H9 (cell line): Measurements from ENCODE around the gene GLCE. TPM values are rescaled to one million over a fixed set of nuclear protein-coding genes. Genes with fewer than 3 reads are reported as not detected.

ENCODE experiments used
- DNase-seq: peaks from one replicate; pipeline ENCODE4 v3.0.0-alpha.2; 2017
- H2AFZ ChIP-seq: one replicate; pipeline ENCODE4 v1.6.1; 2013; ENCODE audit warnings: mild to moderate bottlenecking, low read length, control low read depth, moderate library complexity
- H2AK5ac ChIP-seq: 2 replicates; pipeline ENCODE4 v1.6.1; 2013; ENCODE audit warnings: low read length, control low read depth, mixed read lengths; ENCODE audit not compliant: insufficient read length
- H2BK120ac ChIP-seq: one replicate; pipeline ENCODE4 v1.6.1; 2013; ENCODE audit warnings: low read depth, mild to moderate bottlenecking, low read length, control low read depth, inconsistent platforms; ENCODE audit not compliant: poor library complexity, severe bottlenecking
- H2BK12ac ChIP-seq: 2 replicates; pipeline ENCODE4 v1.6.1; 2013; ENCODE audit warnings: low read length, control low read depth, mixed read lengths, low read depth; ENCODE audit not compliant: insufficient read length
- H2BK15ac ChIP-seq: 2 replicates; pipeline ENCODE4 v1.6.1; 2013; ENCODE audit warnings: low read depth, low read length, control low read depth
- H2BK20ac ChIP-seq: one replicate; pipeline ENCODE4 v1.6.1; 2013; ENCODE audit warnings: low read depth, mild to moderate bottlenecking, low read length, control low read depth, inconsistent platforms; ENCODE audit not compliant: poor library complexity, severe bottlenecking
- H2BK5ac ChIP-seq: 2 replicates; pipeline ENCODE4 v1.6.1; 2013; ENCODE audit warnings: low read length, control low read depth, mixed read lengths; ENCODE audit not compliant: insufficient read length
- H3K14ac ChIP-seq: 2 replicates; pipeline ENCODE4 v1.6.1; 2013; ENCODE audit warnings: low read length, control low read depth; ENCODE audit not compliant: insufficient read depth
- H3K18ac ChIP-seq: 2 replicates; pipeline ENCODE4 v1.6.1; 2013; ENCODE audit warnings: low read depth, mild to moderate bottlenecking, mixed read lengths, low read length, control low read depth; ENCODE audit not compliant: insufficient read length
- H3K23ac ChIP-seq: 2 replicates; pipeline ENCODE4 v1.6.1; 2013; ENCODE audit warnings: low read length, control low read depth, mixed read lengths, low read depth; ENCODE audit not compliant: insufficient read length
- H3K23me2 ChIP-seq: 2 replicates; pipeline ENCODE4 v1.6.1; 2013; ENCODE audit warnings: low read depth, mild to moderate bottlenecking, mixed read lengths, low read length, control low read depth; ENCODE audit not compliant: insufficient read length, poor library complexity, severe bottlenecking
- H3K27ac ChIP-seq: 2 replicates; pipeline ENCODE4 v1.5.1; 2013; ENCODE audit warnings: low read length, control low read depth, mixed read lengths, low read depth; ENCODE audit not compliant: insufficient read length
- H3K27me3 ChIP-seq: 2 replicates; pipeline ENCODE4 v1.6.1; 2013; ENCODE audit warnings: low read length, control low read depth, inconsistent platforms; ENCODE audit not compliant: insufficient read depth
- H3K4ac ChIP-seq: 2 replicates; pipeline ENCODE4 v1.6.1; 2013; ENCODE audit warnings: low read depth, mild to moderate bottlenecking, control low read depth, inconsistent platforms, low read length, moderate library complexity
- H3K4me1 ChIP-seq: 2 replicates; pipeline ENCODE4 v1.6.1; 2013; ENCODE audit warnings: low read length, control low read depth, inconsistent platforms; ENCODE audit not compliant: insufficient read depth
- H3K4me2 ChIP-seq: 2 replicates; pipeline ENCODE4 v1.6.1; 2013; ENCODE audit warnings: low read length, control low read depth, mixed read lengths; ENCODE audit not compliant: insufficient read length, insufficient read depth
- H3K56ac ChIP-seq: 2 replicates; pipeline ENCODE4 v1.6.1; 2013; ENCODE audit warnings: low read depth, mild to moderate bottlenecking, mixed read lengths, low read length, control low read depth; ENCODE audit not compliant: insufficient read length
- H3K79me1 ChIP-seq: 2 replicates; pipeline ENCODE4 v1.6.1; 2013; ENCODE audit warnings: low read depth, mild to moderate bottlenecking, moderate library complexity, low read length, control low read depth, inconsistent platforms; ENCODE audit not compliant: insufficient read depth, poor library complexity, severe bottlenecking
- H3K79me2 ChIP-seq: 2 replicates; pipeline ENCODE4 v1.6.1; 2013; ENCODE audit warnings: low read length, control low read depth, inconsistent platforms; ENCODE audit not compliant: insufficient read depth
- H3K9ac ChIP-seq: 2 replicates; pipeline ENCODE4 v1.6.1; 2013; ENCODE audit warnings: low read length, control low read depth, mixed read lengths; ENCODE audit not compliant: insufficient read length; ENCODE audit errors: extremely low read depth
- H3K9me3 ChIP-seq: one replicate; pipeline ENCODE4 v1.6.1; 2013; ENCODE audit warnings: low read depth, low read length, inconsistent platforms; ENCODE audit not compliant: control insufficient read depth
- H3T11ph ChIP-seq: one replicate; pipeline ENCODE4 v1.6.1; 2013; ENCODE audit warnings: mild to moderate bottlenecking, low read length, control low read depth, inconsistent platforms
- H4K20me1 ChIP-seq: one replicate; pipeline ENCODE4 v1.6.1; 2013; ENCODE audit not compliant: control insufficient read depth, insufficient read length, insufficient read depth
- H4K5ac ChIP-seq: 2 replicates; pipeline ENCODE4 v1.6.1; 2013; ENCODE audit warnings: low read depth, mild to moderate bottlenecking, mixed read lengths, low read length, control low read depth; ENCODE audit not compliant: insufficient read length
- H4K8ac ChIP-seq: replicated peaks from 2 replicates; pipeline ENCODE4 v1.6.1; 2013; ENCODE audit warnings: low read length, control low read depth, mixed read lengths, low read depth; ENCODE audit not compliant: insufficient read length
- H4K91ac ChIP-seq: 2 replicates; pipeline ENCODE4 v1.6.1; 2013; ENCODE audit warnings: low read depth, mild to moderate bottlenecking, moderate library complexity, mixed read lengths, low read length, control low read depth; ENCODE audit not compliant: insufficient read length
- H3K27ac Mint-ChIP-seq, 3 experiments: 2 replicates in 2 of 3; 3 replicates in 1 of 3; pipeline ENCODE4 v1.8.0; 2020 to 2021; ENCODE audit warnings: mixed read lengths in 3 of 3, mild to moderate bottlenecking in 1 of 3, moderate library complexity in 1 of 3
- H3K27me3 Mint-ChIP-seq: 2 replicates; pipeline ENCODE4 v1.8.0; 2021; ENCODE audit warnings: low read depth, mild to moderate bottlenecking, moderate library complexity, mixed read lengths
- H3K36me3 Mint-ChIP-seq, 3 experiments: 2 replicates in 2 of 3; 3 replicates in 1 of 3; pipeline ENCODE4 v1.8.0; 2020 to 2021; ENCODE audit warnings: low read depth in 3 of 3, mixed read lengths in 3 of 3; ENCODE audit not compliant: insufficient read depth in 1 of 3
- H3K4me1 Mint-ChIP-seq, 2 experiments: 2 replicates each; pipeline ENCODE4 v1.8.0; 2020; ENCODE audit warnings: mixed read lengths in 2 of 2
- H3K4me3 Mint-ChIP-seq, 2 experiments: 2 replicates in 1 of 2; 3 replicates in 1 of 2; pipeline ENCODE4 v1.8.0; 2020 to 2021; ENCODE audit warnings: mild to moderate bottlenecking in 2 of 2, mixed read lengths in 2 of 2, moderate library complexity in 1 of 2
- H3K9me3 Mint-ChIP-seq, 2 experiments: 2 replicates in 1 of 2; 3 replicates in 1 of 2; pipeline ENCODE4 v1.8.0; 2020; ENCODE audit warnings: mild to moderate bottlenecking in 2 of 2, mixed read lengths in 2 of 2, moderate library complexity in 1 of 2
- WGBS: extraction: QIAGEN DNeasy Blood & Tissue Kit; methylation state at CpG from one replicate; pipeline ENCODE4 v1.1.7; 2013; ENCODE audit warnings: missing lambda C conversion rate, low lambda C conversion rate, mixed read lengths; ENCODE audit not compliant: insufficient read length; ENCODE audit errors: extremely low coverage; 5-methylcytosine and 5-hydroxymethylcytosine counted together
- total RNA-seq: library from RNA; stranded (reverse); gene quantifications from 2 replicates; pipeline ENCODE4 v1.2.1, GENCODE V29; 2021
- TF ChIP-seq, protein P1 (sequence below): fragments of 200-600 bp; sonication (generic); conservative IDR thresholded peaks from 3 replicates; pipeline ENCODE4 v1.8.0; 2021; ENCODE audit warnings: antibody characterized with exemption, mild to moderate bottlenecking

The GLCE gene
- total RNA-seq, 1 experiment from 2014 or later = 12.2 TPM

DNA sequence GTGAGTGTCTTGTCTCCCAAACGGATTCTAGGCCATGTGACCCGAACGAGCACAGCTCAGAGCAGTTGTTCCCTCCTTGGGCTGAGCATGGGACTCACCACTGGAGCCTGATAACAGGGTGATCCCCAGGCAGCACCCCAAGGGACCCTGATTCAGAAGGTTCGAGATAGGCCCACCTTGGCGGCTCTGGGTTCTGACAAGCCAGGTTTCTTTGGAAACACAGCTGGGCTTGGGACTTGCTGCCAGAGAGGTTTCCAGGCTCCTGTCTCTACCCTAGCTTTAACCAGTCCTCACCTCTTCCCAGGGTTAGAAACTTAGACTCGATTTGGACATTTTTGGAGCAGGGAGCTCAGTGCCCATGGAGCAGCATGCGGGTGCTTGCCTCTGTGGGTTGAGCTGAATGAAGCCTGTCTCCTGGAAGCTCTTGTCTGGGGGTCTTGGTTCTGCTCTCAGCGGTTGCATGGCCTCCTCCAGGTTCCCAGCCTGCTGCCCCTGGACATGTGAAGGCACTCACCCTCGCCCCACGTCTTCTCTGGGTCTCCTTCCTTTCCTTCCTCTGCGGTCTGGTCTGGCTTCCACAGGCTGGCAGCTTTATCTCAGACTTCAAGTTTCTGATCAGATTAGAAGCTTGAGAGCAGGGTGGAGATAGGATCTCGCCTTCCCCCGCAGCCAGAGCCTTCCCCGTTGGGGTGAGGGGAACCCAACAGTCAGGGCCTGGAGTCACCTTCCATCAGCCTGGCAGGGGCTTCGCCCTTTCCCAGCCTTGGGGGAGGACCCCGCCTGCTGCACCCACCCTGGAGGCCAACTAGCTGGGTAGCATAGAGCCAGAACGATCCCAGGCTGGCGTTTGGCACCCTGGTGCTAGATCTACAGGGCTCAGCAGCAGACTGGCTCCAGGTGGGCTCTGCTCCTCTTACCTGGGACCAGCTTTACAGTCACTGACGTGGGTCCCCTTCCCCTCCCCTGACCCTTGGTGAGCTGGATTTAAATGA, 159.2 kb downstream of the GLCE start:
- Histone ChIP-seq H3K4me1 (no peaks in the 10 kb centered on the region), H4K8ac (no peak overlapping the region), H3K27me3 (no peaks in the 10 kb centered on the region), H3K4ac (no peak overlapping the region), H3K18ac (no peak overlapping the region), H3K4me2 (no peak overlapping the region), H2BK5ac (no peak overlapping the region), H3K56ac (no peak overlapping the region), H2AK5ac (no peak overlapping the region), H2BK120ac (no peak overlapping the region), H3K14ac (peak overlapping the region; percentile 4; the same call in 1 of the 2 replicates), H3K79me1 (no peaks in the 10 kb centered on the region), H4K5ac (no peak overlapping the region), H2AFZ (no peak overlapping the region), H4K91ac (no peak overlapping the region), H3K27ac (no peak overlapping the region), H3K9ac (no peak overlapping the region), H2BK15ac (no peak overlapping the region), H2BK20ac (no peak overlapping the region), H3K23me2 (no peaks in the 10 kb centered on the region), H4K20me1 (no peaks in the 10 kb centered on the region), H3T11ph (no peak overlapping the region), H3K9me3 (no peaks in the 10 kb centered on the region), H3K79me2 (no peaks in the 10 kb centered on the region), H3K23ac (no peak overlapping the region), H2BK12ac (no peak overlapping the region)
- H3K27ac Mint-ChIP-seq = no peak overlapping the region
- no peaks in the 10 kb centered on the region for H3K9me3 Mint-ChIP-seq
- DNase-seq = no peak
- WGBS = no CpG with 5 or more reads among the region's 19 CpGs
- H3K4me1 Mint-ChIP-seq = peaks cover 8 to 14% of the 10 kb centered on the region in 2 experiments
- no peak overlapping the region for H3K4me3 Mint-ChIP-seq
- no peaks in the 10 kb centered on the region for H3K36me3 Mint-ChIP-seq
- TF ChIP-seq, protein P1, sequence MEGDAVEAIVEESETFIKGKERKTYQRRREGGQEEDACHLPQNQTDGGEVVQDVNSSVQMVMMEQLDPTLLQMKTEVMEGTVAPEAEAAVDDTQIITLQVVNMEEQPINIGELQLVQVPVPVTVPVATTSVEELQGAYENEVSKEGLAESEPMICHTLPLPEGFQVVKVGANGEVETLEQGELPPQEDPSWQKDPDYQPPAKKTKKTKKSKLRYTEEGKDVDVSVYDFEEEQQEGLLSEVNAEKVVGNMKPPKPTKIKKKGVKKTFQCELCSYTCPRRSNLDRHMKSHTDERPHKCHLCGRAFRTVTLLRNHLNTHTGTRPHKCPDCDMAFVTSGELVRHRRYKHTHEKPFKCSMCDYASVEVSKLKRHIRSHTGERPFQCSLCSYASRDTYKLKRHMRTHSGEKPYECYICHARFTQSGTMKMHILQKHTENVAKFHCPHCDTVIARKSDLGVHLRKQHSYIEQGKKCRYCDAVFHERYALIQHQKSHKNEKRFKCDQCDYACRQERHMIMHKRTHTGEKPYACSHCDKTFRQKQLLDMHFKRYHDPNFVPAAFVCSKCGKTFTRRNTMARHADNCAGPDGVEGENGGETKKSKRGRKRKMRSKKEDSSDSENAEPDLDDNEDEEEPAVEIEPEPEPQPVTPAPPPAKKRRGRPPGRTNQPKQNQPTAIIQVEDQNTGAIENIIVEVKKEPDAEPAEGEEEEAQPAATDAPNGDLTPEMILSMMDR = no peak
- H3K27me3 Mint-ChIP-seq = peaks cover 14% of the 10 kb centered on the region
